ENCODE results near the gene SCN9A.
"Not testable (repeated sequence)": the region's sequence is repeated elsewhere in the genome, so short reads cannot be mapped to it uniquely, and the experiment has no call there.

Gene SCN9A

DNA sequence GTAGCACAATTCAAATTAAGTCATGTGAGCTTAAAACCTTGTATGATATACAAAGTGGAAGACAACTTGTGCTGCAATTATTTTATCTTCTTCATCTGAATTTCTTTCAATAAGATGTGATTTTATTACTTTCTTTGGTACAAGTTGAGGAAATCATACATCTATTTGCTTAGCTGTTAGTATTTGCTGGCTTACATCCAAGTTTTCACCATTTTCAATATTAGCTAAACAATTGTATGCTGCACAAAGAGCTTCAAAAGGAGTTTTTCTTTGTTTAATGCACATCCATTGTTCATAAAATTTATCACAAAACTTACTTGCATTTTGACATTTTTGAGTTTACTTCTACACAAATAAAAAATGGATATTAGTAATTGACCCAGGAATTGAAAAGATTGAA is 40.9 kb downstream of the SCN9A start:
- DNase-seq (ENCODE audit: low spot score), result no peak

DNA sequence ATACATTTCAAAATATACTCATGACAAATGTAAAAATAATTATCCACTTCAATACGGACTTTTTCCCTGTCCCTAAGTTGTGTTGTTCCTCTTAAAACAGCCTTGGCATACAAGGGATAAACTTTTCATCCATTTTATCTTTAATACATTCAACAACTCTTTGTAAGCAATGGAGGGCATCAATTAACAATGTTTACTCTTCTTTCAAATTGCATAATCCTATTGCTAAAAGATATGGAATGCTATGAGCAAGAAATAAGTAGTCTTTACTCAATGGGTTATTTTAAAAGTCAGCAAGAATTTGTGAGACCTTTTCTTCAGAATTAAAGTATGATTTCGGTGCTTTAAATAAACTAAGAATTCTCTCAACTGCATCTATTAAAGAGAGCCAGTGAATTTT is 41.9 kb downstream of the SCN9A start:
- DNase-seq (ENCODE audit: low spot score), result no peak

DNA sequence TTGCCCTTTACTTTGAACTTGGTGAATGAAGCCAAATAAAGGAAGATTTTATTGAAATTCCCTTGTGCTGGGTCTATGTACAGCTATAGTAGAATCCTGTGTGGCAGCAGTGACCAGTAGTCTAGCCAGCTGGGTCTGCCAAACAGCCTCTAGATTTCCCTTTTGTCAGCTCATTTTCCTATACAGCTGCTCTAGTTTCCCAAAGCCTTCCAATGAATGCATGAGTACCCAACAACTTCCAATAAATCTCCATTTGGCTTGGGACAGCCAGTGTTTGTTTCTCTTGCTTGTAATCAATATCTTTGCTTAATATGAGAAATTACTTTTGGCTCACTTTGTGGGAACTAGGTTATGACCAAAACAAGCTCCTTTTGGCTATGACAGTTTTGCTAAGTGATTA is 43.6 kb downstream of the SCN9A start:
- DNase-seq (ENCODE audit: low spot score), result no peak

DNA sequence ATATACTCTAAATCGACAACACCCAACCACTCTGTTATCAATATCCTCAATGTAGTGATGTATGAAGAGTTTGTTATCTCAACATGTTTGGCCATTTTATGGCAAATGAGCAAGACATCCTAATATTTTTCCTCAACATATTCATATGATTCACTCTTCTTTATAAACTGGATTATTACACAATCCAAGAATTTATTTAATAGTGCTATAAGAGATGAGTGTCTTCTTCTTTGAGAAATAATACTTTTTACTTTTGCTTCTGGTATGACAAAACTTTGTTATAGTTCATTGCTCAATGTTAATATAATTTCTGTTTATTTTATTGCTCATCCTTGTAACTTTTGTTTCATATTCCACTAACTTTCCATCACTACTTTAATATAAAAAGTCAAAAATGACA is 44.3 kb downstream of the SCN9A start:
- no peak for DNase-seq (ENCODE audit: low spot score)

DNA sequence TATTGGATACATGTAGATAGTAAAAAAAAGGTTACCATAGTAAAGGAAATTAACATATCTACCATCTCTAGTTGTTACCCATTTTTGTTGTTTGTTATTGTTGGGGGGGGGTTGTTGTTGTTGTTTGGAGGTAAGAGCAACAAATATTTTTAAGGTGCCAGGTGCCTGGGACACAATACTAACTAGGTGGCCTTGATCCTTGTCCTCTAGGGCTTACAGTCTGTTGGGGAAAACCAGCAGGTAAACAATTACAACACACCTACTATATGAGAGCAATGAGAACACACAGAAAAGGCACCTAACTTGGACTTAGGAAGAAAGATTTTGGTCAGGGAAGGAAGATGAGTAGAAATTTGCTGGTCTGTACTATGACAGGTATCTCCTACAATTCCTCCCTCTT is 46.3 kb downstream of the SCN9A start:
- no peak for DNase-seq (ENCODE audit: low spot score)

DNA sequence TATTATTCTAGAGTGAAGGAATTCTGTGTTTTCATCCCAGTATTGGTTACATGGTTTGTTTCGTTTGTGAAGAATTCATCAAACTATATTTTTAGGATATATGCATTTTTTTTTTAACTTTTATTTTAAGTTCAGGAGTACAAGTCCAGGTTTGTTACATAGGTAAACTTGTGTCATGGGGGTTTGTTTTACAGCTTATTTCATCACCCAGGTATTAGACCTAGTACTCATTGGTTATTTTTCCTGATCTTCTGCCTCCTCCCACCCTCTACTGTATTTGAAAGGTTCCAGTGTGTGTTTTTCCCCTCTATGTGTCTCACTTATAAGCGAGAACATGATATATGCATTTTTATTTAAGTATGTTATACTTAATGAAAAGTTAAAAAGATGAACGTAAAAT is 47.6 kb downstream of the SCN9A start:
- no peak for DNase-seq (ENCODE audit: low spot score)

DNA sequence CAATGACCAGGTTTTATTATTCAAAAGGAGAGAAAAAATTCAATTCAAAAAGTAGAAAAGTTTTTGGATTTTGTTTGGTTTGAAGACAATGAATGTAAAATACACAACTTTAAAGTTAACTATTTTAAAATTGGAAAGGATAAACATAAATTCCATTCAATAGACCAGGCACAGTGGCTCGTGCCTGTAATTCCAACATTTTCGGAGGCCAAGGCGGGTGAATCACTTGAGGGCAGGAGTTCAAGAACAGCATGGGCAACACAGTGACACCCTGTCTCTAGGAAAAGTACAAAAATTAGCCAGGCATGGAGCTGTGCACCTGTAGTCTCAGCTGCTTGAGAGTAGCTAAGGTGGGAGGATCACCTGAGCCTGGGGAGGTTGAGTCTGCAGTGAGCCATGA is 54.7 kb downstream of the SCN9A start:
- DNase-seq (ENCODE audit: low spot score), result no peak

DNA sequence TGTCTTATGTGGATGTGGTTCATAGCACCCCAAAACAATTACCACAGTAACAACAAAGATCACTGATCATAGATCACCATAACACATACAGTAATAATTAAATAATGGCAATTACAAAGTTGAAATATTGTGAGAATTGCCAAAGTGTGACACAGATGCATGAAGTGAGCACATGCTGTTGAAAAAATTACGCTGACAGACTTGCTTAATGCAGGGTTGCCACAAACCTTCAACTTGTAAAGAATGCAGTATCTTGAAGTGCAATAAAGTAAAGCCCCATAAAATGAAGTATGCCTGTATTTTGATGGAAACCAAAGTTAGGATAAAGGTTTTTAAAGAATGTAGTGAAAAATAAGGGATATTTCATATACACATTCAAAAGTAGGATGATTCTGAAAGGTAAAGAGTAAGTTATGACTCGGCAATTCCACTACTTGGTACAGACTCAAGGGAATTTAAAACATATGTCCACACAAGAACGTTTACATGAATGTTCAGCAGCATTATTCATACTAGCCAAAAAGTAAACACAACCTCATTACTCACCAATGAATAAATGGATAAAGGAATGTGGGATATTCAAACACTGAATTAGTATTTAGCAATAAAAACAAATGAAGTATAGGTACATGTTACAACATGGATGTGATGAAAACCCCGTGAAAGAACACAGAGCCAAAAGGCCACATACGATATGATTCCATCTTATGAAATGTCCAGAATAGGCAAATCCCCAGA is 61.6 kb downstream of the SCN9A start:
- no peak for DNase-seq (ENCODE audit: low spot score)

DNA sequence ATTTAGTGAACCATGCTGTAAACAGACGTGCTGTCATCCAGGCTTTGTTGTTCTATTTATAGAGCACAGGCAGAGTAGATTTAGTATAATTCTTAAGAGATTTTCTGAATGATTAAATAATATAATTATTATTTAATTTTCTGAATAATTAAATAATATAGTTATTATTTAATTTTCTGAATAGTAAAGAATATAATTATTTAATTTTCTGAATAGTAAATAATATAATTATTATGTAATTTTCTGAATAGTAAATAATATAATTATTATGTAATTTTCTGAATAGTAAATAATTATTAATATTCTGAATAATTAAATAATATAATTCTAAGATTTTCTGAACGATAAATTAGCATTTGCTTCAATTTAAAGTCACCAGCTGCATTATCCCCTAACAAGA is 62.9 kb downstream of the SCN9A start:
- not testable (repeated sequence) for DNase-seq (ENCODE audit: low spot score)

DNA sequence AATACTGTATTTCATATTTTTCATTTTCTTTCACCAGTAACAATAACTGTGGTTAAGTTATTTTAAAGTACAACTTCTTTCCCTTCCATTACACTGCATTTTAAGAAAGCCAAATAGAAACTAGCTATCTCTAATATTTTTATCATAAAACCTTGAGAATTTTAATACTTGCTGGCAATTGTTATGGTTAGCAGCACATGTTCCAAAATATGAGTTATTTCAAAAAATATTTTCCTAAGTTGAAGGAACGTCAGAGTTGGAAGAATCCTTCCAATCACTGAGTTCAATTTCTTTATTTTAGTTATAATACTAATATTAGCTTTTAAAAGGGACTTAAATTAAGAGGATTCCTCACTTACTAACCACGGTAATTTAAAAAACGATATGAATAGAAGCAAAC is 68.4 kb downstream of the SCN9A start:
- no peak for DNase-seq (ENCODE audit: low spot score)

DNA sequence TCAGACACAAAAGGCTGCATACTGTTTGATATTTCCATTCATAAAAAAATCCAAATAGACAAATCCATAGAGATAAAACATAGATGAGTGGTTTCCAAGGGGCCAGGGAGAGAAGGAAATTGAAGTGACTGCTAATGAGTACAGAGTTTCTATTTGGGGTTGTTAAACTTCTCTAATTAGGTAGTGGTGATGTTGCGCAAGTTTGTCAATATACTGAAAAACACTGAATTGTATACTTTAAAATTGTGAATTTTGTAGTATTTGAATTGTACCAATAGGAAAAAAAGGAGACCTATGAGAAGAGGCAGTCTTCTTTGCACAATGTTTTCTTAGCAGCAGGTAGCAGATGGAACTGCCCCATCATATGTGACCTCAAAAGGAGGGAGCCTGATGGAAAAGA is 71.1 kb downstream of the SCN9A start:
- no peak for DNase-seq (ENCODE audit: low spot score)

DNA sequence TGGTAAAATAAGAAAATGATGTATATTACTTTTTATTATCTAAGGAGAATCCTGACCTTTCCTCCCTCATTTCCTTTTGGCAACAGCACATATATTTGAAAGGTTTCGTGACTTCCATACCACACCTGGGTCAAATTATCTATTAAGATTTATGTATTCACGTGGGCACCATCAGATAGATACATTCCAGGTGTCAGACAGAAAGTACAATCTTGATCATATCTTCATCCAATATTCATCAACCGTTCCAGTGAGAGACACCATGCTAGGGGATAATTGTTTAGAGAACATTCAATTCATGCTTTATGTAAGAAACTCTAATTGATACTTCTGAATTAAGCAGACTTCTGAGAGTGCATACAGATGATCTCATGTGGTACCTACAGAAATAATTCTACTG is 73.7 kb downstream of the SCN9A start:
- DNase-seq (ENCODE audit: low spot score), result no peak

DNA sequence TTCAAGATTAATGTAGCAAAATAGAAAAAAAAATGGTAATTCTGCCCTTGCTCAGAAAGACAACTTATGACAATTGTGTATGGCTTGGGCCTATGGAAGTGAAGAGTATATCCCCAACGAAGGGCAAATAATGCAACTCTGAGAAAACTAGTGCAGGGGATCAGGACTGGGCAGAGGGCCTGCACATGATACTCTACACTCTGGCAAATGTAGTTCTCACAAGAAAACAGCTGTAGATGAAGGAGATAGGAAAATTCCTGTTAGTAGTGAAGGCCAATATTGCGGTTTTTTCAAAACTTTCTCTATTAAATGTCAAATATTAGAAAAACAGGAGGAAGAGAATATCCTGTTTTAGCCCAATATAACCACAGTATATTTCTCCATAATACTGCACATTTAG is 77.8 kb downstream of the SCN9A start:
- no peak for DNase-seq (ENCODE audit: low spot score)

DNA sequence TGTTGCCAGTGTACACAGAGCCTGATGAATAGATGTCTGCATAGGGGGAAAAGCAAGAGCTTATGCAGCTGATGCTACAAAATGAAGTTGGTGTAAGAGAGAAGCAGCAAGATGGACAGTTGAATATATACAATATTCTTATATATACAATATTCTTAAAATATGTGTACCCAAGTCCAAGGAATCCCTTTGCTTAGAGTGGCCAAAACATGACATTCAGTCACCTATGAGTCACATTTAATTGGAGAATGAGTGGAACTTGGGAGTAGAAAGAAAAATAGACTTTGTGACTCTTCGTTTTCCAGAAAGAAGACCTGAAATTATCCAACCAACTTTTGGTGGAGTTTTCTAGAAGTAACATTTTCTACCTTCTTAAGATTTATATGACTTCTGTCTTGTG is 81.8 kb downstream of the SCN9A start:
- DNase-seq (ENCODE audit: low spot score), result no peak

DNA sequence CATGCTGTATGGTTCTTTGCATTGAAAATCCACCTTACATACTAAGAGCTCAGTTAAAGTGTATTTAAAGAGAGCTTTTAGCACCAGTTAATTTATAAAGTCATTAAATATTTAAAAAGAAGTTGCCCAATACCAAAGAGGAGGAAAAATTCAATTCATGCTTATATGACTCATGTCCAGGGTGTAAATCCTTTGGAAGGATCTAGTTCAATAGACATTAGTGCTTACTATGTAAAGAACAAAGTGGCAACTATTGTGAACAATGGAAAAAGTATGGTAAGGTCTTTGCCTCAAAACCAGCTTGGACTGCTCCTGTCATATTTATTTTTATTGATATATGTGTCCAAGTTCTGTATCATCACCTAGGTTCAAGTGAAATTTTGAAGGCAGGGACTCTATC is 90.5 kb downstream of the SCN9A start:
- DNase-seq (ENCODE audit: low spot score), result no peak

DNA sequence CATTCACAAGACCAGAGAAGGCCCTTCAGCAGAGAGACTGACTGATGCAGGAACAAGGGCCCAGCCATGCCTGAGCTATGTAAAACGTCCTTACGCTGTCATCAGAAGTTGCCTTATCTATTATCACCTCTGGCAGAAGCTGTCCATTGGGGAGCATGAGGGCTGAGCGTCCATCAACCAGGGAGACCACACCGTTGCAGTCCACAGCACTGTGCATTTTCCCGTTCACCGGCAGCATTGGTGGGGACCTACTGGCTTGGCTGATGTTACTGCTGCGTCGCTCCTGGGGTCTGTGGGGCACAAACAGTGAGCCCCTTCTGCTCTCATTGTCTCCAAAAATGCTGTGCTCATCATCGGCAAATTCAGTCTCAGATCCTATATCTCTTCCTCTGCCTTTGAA is 91.4 kb downstream of the SCN9A start:
- DNase-seq (ENCODE audit: low spot score), result no peak

DNA sequence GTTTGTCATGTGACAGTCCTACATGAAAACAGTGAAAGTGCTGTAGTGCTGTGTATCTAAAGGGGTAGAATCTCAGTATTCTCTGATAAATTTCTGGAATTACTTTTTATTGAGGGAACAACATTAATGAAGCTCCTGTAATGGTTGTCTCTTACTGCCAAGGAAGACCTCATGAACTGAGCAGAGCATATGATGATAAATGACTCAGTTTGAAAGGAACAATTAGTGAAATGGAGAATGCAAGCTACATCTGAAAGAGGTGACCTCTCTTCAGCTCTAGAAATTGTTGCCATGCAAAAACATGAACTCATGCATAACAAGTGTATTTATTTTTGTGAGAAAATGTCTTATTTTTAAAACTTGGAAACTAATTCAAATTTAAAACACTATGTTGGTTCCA is 93.6 kb downstream of the SCN9A start:
- DNase-seq (ENCODE audit: low spot score), result no peak

DNA sequence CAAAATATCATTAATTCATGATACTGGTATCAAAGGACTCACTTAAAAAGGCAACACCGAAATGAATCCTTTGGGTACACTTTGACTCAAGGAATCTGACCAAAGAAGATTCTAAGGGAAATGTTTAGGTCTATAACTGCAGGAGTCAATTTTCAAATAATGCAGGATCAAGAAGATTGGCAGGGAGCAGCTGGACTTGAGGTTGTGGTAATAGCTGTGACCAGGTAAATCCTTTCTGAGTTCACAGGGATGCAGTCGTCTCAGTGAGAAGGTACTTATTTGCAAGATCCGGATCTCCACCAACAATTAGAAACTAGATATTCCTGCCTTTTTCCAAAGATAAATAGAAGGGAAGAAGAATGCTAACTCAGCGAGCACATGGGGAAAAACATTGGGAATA is 96.9 kb downstream of the SCN9A start:
- DNase-seq (ENCODE audit: low spot score), result no peak

DNA sequence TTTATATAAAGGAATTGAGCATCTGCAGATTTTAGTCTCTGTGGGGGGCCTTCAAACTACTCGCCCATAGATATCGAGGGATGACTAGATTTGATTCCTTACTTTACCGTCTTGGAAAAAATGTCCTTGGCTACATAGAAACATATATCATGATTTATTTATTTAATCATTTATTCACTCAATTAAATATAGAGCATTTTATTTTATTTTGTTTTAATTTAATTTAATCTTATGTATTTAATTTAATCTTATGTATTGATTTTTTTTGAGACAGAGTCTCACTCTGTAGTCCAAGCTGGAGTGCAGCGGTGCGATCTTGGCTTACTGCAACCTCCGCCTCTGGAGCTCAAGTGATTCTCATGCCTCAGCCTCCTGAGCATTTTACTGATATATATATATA is 105.4 kb downstream of the SCN9A start:
- DNase-seq (ENCODE audit: low spot score), result no peak

DNA sequence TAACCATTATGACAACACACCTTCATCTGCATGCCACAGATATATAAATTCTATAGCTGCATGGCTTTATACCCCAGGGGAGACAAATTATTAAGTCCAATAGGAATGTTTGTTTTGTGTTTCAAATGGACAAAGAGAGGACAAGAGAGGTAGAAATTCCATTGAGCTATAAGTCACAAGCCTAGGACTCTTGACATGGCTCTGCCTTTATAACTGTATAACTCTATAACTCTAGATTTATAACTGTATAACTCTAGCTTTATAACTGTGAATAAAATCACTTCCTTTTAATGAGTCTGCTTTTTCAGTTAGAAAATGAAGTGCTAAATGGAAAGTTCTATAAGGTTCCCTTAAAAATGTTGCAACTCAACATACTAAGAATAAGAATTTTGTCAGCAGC is 106.4 kb downstream of the SCN9A start:
- DNase-seq (ENCODE audit: low spot score), result no peak

DNA sequence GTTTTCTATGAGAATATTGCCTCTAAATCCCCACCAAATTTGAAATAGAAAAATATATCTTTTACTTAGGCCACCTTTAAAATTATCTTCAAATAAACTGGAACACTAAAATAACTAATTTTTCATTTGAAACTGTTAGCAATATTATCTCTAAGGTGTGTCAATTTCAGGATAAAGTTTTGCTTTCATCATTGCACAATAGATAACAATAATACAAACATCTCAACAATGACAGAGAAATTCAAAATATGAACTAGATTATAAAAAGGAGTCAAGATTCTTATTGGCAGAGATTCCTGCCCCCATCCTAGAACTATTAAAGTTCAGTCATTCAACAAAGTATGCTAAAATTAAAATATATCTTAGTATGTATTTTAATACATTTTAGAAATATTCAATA is 117.9 kb downstream of the SCN9A start:
- DNase-seq (ENCODE audit: low spot score), result no peak

DNA sequence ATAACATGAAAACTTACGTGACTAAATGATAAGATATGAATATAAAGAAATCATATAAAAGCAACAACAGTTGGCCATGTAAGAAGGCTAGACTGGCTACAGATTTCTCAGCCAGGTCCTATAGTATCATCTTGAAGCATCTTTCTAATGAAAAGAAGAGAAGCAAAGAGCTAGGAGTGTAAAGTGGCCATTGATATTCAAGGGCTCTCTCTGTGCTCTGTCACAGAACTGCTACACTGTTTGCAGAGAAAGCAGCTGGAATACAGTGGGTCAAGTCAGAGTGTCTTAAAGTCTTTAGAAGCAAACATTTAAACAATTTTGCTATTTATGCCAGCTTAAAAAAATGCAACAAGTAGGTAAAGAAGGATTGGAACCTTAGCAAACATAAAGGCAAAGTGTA is 118.8 kb downstream of the SCN9A start:
- no peak for DNase-seq (ENCODE audit: low spot score)

DNA sequence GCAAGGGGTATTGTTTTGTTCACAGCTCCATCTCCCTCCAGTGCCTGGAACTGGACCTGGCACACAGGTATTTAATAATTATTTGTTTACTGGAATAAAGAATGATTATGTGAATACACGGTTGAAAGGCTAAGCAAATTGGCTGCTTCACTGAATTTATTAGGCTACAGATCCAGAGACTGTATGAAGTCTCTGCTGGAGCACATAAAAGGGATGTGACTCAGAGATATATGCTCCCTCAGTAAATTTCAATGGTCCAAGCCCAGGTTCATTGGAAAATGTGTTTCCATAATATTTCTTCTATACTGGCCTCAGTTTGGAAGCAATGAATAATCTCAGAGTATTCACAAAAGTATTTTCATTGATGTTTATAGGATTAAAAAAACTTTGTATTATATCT is 126.4 kb downstream of the SCN9A start:
- DNase-seq (ENCODE audit: low spot score), result no peak

DNA sequence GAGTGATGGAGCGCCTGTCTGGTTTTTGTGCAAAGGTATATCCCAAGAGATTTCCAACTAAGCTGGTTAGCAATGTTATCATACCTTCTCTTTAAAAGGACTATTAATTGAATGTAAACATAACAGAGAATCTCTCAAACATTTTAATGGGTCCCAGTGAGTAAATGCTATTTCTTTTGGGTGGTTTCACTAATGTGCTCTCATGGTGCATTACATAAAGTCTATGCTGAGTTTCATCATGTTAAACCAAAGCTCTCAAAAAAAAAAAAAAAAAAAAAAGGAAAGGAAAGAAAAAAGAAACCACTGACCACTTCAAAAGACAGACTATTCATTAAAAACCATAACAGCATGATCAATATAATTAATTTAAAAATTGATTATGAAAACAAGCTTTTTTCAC is 128.8 kb downstream of the SCN9A start:
- DNase-seq (ENCODE audit: low spot score), result no peak

DNA sequence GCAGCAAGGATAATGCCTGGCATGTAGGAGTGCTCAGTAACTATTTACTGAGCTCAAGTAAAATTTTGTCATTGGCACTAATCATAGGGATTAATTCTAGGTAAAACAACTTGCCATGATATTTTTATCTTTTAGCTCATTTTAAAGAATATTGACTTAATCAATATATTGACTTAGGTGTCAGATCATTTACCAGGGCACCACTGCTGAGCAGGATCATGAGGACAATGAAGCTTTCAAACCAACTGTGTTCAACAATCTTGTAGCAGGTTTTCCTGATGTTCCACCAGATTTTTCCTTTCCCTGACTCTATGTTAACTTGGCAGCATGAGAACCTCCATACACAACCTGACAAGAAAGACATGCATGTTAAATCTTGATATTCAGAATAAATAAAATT is 133.4 kb downstream of the SCN9A start:
- DNase-seq (ENCODE audit: low spot score), result no peak
